ENCODE data around the gene ARL6IP4.

ARL6IP4 gene

GRCh38 chr12:122980183-122981035, at the start of gene ARL6IP4:
Gene ARL6IP4, plus strand, starts transcription at chr12:122980681. Its CDS starts 459 bp downstream, at chr12:122981140.
- ChIA-PET POLR2A (interaction anchor here (0.5 to 1.4 kb wide), 4 partner anchors 11 to 252 kb away, joined by 3 to 10 read pairs (median 6); partner anchors contain the start of genes ABCB9 and MPHOSPH9), CTCF (no interaction called here)
- peak within 1 kb of the TSS; percentile 87 for H3K27ac ChIP-seq (ENCODE audit: extremely low read depth, low read depth, low read length)
- peak within 1 kb of the TSS; percentile 53 for H3K4me3 ChIP-seq (ENCODE audit: low read depth, low read length)
- peaks cover 0 to 53% of the 10 kb centered on the region in 2 experiments; a peak in 2 of 3 replicates for H3K36me3 ChIP-seq (ENCODE audit: control insufficient read depth in 2 of 2, insufficient read depth in 1 of 2, low read length in 2 of 2)
- H3K9me3 ChIP-seq (ENCODE audit: control insufficient read depth, insufficient read depth, low read depth, low read length): no peaks in the 10 kb centered on the region
- peaks cover 15% of the 10 kb centered on the region for H3K4me1 ChIP-seq (ENCODE audit: control insufficient read depth, insufficient read depth, low read length)
- peak; percentile 44 for TF ChIP-seq IKZF3 (tag by site-specific recombination; IDR thresholded peaks at IDR 0.05)
- 0 out of 2 replicates have a peak, but pooled peaks have one; percentile 13 for TF ChIP-seq ZNF146 (tag by site-specific recombination; IDR thresholded peaks at IDR 0.05)
- no peak for TF ChIP-seq ZNF26 (tag by site-specific recombination; IDR thresholded peaks at IDR 0.05)
- no peak; the same call in 1 of the 2 replicates for TF ChIP-seq ZXDB (tag by site-specific recombination; IDR thresholded peaks at IDR 0.05)
- no peak for TF ChIP-seq ZNF23 (tag by site-specific recombination; IDR thresholded peaks at IDR 0.05; ENCODE audit: borderline replicate concordance)
- TF ChIP-seq ZBTB21 (tag by site-specific recombination; IDR thresholded peaks at IDR 0.05): no peak
- TF ChIP-seq ZNF654 (tag by site-specific recombination; IDR thresholded peaks at IDR 0.05; ENCODE audit: low read depth): no peak
- no peak for TF ChIP-seq ZNF202 (tag by site-specific recombination; IDR thresholded peaks at IDR 0.05; ENCODE audit: borderline replicate concordance)
- TF ChIP-seq ZNF155 (tag by site-specific recombination; IDR thresholded peaks at IDR 0.05): no peak
- no peak for TF ChIP-seq ZNF677 (tag by site-specific recombination; IDR thresholded peaks at IDR 0.05)
- TF ChIP-seq ZNF624 (tag by site-specific recombination; IDR thresholded peaks at IDR 0.05): no peak
- TF ChIP-seq ZFHX2 (tag by site-specific recombination; conservative IDR thresholded peaks at IDR 0.05): peak; percentile 96
- TF ChIP-seq GLIS1 (tag by site-specific recombination; IDR thresholded peaks at IDR 0.05): peak; percentile 94
- no peak for TF ChIP-seq ZNF311 (tag by site-specific recombination; IDR thresholded peaks at IDR 0.05; ENCODE audit: borderline replicate concordance)
- TF ChIP-seq PRDM6 (tag by site-specific recombination; IDR thresholded peaks at IDR 0.05): no peak
- no peak for TF ChIP-seq ZNF350 (tag by site-specific recombination; IDR thresholded peaks at IDR 0.05)
- no peak for TF ChIP-seq HOXA7 (CRISPR knock-in tag; IDR thresholded peaks at IDR 0.05; ENCODE audit: borderline replicate concordance)
- TF ChIP-seq ZNF704 (tag by site-specific recombination; IDR thresholded peaks at IDR 0.05): no peak
- TF ChIP-seq ZNF157 (tag by site-specific recombination; IDR thresholded peaks at IDR 0.05): no peak
- TF ChIP-seq ZNF112 (tag by site-specific recombination; IDR thresholded peaks at IDR 0.05): no peak
- no peak for TF ChIP-seq ZNF324 (tag by site-specific recombination; IDR thresholded peaks at IDR 0.05)
- TF ChIP-seq ZNF600 (tag by site-specific recombination; IDR thresholded peaks at IDR 0.05): peak; percentile 87
- TF ChIP-seq FEZF1 (tag by site-specific recombination; IDR thresholded peaks at IDR 0.05): no peak
- TF ChIP-seq ZNF549 (tag by site-specific recombination; IDR thresholded peaks at IDR 0.05): no peak
- no peak for TF ChIP-seq BCL11A (tag by site-specific recombination; IDR thresholded peaks at IDR 0.05; ENCODE audit: low read depth)
- peak; percentile 97 for TF ChIP-seq ZBTB8A (tag by site-specific recombination; IDR thresholded peaks at IDR 0.05)
- no peak for TF ChIP-seq ZFP41 (tag by site-specific recombination; IDR thresholded peaks at IDR 0.05; ENCODE audit: borderline replicate concordance)
- TF ChIP-seq ZNF501 (tag by site-specific recombination; IDR thresholded peaks at IDR 0.05): no peak
- TF ChIP-seq YY1 (tag by site-specific recombination; IDR thresholded peaks at IDR 0.05): peak; percentile 34; the same call in 1 of the 2 replicates
- no peak for TF ChIP-seq ZNF433 (tag by site-specific recombination; IDR thresholded peaks at IDR 0.05; ENCODE audit: low read depth)
- TF ChIP-seq ZNF354C (tag by site-specific recombination; IDR thresholded peaks at IDR 0.05; ENCODE audit: borderline replicate concordance, low read depth): no peak
- TF ChIP-seq ZNF473 (tag by site-specific recombination; IDR thresholded peaks at IDR 0.05): no peak
- TF ChIP-seq ZNF449 (tag by site-specific recombination; IDR thresholded peaks at IDR 0.05): no peak; the same call in 1 of the 2 replicates
- TF ChIP-seq ZNF658 (tag by site-specific recombination; IDR thresholded peaks at IDR 0.05): no peak
